Activated CD4-positive, CD25-positive, alpha-beta regulatory T cell treated with anti-CD3 and anti-CD28 coated beads, Interleukin-2, amount 50 U/mL, for 16 hours (primary cell): ENCODE measurements around the gene COL5A3.
"Not testable (repeated sequence)": the region's sequence is repeated elsewhere in the genome, so short reads cannot be mapped to it uniquely, and the experiment has no call there.

ENCODE experiments used
- DNase-seq: peaks from one replicate; pipeline ENCODE4 v3.0.0-alpha.2; 2020; ENCODE audit warnings: low read depth, low spot score

Gene COL5A3

DNA sequence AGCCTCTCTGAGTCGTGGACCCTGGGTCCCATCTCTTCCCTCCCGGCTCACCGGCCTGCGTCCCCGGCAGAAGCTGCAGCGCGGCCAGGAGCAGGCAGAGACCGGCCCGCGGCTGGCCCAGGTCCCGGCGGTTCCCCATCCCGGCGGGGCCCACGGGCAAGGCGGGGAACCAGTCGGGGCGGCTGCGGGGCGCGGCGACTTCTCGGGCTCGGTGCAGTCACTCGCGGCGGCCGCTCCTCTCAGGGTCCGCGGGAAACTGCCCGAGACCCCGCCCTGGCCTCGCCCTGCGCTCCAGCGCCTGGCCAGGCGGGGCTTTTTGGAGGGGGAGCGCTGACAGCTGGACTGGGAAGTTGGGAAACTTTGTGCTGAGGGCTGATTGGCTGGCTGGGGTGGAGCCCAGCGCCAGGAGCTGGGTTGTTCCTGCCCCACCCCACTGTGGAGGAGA, at the start of gene COL5A3:
COL5A3 (minus strand) TSS at position 258 of the 445 bp plus-strand sequence; CDS start at position 139, 119 bp downstream.
- no peak for DNase-seq

DNA sequence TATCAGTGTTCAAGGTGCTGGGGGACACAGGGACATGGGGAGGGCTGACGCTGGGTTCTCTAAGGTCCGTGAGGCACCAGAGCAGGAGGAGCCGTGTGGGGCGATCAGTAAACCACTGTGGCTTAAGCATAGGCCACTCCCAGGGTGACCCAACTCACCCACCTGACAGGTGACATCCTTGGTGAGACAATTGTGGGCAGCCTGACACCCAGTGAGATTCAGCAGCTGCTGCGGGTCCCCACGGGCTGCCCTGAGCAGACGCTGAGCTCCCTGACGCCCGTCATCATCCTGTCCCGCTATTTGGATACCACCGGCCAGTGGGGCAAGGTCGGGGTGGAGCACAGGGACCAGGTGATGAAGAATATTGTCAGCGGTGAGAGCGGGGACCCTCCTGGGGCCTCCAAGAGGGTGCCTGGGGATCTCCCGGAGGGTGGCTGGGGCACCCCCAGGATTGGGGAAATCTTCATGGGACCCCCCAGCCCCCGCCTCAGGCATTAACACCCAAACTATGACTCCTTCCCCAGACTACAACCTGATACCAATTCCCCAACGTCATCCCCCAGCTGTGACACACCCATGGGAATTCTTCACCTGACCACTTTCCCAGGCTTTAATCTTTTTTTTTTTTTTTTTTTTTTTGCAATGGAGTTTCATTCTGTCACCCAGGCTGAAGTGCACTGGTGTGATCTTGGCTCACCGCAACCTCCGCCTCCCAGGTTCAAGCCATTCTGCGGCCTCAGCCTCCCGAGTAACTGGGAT, 42.5 kb upstream of the COL5A3 start:
- DNase-seq, result no peak

DNA sequence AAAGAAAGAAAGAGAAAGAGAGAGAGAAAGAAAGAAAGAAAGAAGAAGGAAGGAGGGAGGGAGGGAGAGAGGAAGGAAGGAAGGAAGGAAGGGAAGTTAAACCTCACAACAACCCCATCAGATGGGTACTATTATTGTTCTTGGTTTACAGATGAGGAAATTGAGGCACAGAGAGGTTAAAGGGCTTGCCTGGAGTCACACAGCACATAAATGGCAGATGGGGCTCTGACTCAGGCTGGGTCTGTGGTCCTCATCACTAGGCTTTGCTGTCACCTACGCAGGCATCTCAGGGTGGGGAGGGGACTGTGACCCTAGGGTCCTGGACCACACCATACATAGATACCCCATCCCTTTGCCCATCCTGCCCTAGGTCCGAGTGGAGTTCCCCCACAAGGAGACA, 39.3 kb upstream of the COL5A3 start:
- no peak for DNase-seq

DNA sequence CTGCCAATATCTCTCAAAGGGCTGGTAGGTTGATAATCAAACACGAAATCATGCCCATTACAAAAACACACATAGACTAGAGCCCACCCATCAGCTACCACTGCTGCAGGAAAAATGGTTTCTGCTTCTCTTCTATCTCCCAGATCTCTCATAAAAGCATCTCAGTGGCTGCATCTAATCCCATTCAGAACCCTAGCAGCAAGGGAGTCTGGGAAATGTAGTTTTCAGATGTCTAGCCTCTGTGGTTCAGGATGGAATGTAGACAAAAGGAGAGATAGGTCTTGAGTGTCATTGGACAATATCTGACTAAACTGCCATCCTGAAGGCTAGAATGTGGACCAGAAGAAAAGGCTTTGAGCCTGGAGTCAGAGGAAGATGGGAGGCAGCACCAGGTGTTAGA, 35.1 kb upstream of the COL5A3 start:
- DNase-seq, result no peak

DNA sequence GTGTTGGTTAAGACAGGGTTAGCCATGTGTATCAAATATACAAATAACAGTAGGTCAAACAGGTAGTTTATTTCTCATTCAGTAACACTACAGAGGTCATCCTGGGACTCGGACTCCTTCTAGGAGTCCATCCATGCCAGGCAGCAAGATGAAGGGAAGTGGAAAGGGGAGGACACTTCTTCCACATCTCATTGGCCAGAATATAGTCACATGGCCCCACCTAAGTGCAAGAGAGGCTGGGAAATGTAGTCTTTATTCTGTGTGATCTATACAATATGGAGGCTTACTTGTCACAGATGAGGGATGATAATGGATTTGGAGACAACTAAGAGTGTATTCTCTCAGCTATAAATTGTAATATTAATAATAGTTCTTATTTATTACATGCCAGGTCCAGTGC, 34.1 kb upstream of the COL5A3 start:
- DNase-seq, result no peak

DNA sequence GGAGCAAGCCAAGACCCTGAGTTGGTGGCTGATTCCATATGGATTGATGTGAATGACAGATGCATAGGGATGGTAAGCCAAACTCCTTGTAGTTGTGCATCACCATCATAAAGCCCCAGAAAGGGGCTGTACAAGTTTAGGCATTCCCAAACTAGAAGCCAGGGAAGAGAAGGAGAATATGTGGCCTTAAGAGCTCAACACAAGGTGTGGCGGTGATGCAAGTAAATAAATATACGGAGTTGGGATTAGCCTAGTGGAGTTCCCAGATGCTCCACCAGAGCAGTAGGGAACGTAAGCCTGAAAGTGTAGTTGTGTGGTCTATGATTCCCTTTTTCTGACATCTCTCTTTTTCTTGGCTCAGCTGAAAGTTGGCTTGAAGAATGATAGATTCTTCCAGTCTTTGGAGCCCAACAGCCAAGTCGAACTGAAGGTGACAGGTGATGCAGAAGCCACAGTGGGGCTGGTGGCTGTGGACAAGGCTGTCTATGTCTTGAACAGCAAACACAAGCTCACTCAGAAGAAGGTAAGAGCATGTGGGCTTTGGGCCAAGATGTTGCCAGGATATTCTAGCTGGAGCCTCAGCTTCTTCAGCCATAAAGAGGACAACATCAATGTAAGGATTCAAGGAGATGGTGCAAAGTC, 33.1 kb upstream of the COL5A3 start:
- no peak for DNase-seq

DNA sequence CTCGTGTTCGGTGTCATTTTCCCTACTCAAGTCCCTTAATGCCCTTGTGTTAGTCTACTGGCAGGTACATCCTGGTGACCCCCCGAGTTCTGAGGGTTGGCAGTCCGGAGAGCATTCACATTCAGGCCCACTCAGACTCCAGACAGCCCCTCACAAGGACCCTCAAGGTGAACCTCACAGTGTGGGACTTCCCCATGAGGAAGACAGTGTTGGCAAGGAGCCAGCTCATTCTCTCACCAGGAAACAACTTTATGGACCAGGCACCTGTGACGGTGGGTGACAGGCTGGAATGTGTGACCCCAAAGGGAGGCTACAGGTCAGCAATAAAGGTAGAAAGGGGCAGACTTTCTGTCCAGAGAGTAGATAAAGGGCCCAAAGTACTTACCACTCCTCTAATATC, 27.5 kb upstream of the COL5A3 start:
- no peak for DNase-seq

DNA sequence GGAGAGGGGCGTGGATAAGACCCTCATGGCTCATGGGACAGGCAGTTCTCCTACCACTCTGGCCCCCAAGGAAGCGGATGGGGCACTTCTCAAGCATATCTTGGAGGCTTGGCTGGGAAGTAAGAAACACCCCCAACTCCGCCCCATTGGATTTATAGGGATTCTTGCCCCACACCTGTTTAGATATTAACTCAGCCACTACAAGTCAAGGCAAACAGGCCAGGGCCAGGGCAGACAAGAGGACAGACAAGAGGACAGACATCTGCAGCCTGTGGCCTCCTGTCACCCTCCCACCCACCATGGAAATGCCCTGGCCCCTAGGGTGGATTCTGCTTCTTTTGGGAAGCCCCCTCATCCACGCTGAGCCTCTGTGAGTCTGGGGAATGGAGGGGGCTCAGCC, 27.1 kb upstream of the COL5A3 start:
- no peak for DNase-seq

DNA sequence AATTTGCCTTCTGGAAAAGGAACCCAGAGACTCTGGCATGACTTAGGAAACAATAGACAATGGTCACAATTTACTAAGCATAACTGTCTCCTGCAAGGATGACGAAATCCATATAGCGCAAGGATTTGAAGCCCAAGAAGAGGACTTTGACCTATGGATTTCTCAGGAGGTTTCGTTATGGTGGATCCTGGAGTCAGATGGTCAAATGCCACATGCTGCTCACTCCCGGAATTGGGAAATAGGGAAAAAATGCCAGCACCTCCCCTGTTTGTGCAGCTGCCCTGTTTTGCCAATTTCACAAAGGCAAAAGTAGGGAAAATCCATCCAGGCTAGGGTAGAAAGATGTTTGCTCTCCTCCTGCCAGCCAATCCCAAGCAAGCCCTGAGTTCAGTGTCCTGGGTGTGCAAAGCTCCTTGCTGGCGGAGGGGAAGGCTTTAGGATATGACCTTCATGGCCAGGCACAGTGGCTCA, 26.3 kb upstream of the COL5A3 start:
- no peak for DNase-seq

DNA sequence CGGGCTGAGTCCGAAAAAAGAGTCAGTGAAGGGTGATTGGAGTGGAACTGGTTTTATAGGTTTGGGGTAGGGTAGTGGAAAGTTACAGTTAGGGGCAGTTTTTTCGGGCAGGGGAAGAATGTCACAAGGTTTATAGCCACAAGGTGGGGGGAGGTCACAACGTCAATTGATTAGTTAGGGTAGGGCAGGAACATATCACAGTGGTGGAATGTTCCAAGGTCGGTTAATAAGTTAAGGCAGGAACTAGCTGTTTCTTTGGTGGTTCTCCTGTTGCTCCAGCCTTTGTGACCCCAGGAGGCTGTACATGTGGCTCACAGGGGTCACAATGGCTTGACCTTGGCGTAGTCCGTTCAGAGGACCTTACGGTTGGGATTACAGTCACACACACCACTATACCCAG, 23.3 kb upstream of the COL5A3 start:
- DNase-seq, result no peak

DNA sequence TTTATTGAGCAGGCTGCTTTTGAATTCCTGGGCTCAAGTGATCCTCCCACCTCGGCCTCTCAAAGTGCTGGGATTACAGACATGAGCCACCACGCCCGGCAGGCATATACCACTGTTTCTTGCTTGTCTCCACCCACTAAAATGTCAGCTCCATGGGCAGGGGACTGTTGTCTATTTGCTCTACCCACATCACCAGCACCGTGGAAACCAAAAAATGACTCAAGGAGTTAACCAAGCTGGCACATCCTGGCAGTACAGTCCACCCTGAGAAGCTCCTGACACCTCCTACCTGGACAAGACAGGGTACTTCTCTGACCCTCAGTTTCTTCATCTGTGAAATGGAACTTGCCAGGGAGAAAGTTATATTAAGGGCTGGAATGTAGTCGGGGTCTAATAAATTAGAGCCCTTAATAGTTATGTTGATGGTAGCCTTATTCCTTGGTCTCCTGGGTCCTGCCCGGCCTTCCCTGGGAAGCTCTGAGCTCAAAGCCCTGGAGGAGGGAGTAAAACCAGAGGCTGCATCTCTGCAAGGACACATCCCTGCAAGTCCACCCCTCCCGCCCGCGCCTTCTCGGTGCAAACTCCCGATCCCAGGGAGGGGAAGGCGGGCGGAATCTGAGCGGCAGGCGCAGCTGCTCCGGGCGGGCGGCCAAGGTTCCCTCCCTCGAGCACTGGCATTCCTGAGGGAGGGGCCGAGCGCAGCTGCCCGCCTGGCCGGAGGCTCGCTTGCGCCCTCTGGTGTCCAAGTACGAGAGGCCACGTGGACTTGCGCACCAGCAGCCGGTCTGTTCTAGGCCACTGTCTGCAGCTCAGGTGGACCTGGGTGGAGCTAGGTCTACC, 17.1 kb upstream of the COL5A3 start:
- peak; percentile 38 for DNase-seq

DNA sequence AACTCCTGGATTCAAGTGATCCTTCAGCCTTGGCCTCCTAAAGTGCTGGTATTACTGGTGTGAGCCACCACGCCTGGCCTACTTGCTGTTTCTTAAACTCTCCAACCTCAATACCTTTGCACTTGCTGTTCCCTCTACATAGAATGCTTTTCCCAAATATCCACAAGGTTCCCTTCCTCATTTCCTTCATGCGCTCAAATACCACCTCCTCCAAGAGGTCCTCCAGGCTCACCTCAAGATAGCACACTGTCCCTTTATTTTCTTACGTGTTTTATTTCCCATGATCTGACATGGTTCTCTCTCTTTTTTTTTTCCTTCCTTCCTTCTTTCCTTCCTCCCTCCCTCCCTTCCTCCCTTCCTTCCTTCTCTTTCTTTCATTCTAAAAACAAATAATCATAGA, 16.4 kb upstream of the COL5A3 start:
- no peak for DNase-seq

DNA sequence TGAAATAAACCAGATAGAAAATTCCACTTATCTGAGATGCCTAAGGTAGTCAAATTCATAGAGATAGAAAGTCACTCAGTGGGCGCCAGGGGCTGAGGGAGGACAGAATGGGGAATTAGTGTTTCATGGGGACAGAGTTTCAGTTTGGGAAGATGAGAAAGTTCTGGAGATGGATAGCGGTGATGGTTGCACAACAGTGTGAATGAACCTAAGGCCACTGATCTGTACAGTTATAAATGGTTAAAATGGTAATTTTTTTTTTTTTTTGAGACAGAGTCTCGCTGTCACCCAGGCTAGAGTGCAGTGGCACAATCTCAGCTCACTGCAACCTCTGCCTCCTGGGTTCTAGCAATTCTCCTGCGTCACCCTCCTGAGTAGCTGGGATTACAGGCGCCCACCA, 12.8 kb upstream of the COL5A3 start:
- DNase-seq, result not testable (repeated sequence)

DNA sequence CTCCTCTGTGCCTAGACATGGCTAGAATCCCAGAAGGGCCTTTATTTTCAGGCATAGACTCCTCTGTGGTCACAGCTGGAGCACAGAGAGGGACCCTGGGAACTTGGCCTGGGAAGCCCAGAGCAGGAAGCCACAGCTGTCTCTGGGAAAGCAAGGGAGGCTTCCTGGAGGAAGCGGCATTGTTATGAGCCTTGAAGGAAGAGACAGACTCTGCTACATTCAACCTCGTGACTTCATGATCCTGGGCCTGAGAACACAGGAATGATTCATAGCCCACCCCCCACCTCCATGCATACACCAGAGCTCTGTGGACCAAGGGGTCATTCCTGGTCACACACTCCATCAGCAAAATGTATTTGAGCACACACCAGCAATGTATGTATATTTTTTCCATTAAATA, 11.6 kb upstream of the COL5A3 start:
- no peak for DNase-seq

DNA sequence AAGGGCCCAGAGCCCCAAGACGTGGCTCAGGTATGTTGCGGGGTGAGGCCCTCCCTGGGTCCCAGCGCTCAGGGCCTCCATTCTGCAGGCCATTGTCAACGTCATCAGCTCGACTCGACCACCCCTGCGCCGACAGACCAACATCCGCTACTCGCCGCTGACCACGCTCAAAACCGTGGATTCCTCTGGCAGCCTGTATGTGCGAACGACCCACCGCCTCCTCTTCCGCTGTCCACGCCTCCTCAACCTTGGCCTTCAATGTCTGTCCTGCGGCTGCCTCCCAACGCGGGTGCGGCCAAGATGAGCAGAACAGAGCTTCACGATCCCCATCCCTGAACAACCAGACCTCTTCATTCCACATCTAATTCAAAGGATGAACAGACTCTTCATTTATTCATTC, 11.1 kb upstream of the COL5A3 start:
- no peak for DNase-seq

DNA sequence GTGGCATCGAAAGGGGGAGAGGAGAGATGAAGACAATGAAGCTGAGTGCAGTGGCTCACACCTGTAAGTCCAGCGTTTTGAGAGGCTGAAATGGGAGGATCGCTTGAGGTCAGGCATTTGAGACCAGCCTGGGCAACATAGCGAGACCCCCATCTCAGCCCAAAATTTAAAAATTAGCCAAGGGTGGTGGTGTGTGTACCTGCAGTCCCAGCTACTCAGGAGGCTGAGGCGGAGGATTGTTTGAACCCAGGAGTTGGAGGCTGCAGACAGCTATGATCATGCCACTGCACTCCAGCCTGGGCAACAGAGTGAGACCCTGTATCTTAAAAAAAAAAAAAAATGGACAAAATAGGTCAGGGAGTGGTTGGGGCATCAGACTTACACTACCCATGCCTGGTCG, 10.5 kb upstream of the COL5A3 start:
- DNase-seq, result no peak

DNA sequence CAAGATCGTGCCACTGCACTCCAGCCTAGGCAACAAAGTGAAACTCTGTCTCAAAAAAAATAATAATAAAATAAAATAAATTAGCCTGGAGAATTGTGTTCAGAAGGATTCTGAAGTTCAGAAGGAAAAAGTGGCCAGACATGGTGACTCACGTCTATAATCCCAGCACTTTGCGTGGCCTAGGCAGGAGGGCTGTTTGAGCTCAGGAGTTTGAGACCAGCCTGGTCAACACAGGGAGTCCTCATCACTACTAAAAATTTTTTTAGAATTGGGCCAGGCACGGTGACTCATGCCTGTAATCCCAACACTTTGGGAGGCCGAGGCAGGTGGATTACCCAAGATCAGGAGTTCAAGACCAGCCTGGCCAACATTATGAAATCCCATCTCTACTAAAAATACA, 8.9 kb upstream of the COL5A3 start:
- no peak for DNase-seq

DNA sequence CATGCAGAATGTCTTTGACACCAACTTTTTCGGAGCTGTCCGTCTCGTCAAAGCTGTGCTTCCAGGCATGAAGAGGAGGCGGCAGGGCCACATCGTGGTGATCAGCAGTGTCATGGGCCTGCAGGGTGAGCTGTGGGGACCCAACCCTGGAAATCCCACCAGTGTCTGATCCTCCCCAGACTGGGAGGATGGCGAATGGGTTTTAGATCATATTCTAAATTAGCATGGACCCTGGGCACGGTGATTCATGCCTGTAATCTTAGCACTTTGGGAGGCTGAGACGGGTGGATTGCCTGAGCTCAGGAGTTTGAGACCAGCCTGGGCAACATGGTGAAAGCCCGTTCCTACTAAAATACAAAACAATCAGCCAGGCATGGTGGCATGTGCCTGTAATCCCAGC, 8.5 kb upstream of the COL5A3 start:
- no peak for DNase-seq

DNA sequence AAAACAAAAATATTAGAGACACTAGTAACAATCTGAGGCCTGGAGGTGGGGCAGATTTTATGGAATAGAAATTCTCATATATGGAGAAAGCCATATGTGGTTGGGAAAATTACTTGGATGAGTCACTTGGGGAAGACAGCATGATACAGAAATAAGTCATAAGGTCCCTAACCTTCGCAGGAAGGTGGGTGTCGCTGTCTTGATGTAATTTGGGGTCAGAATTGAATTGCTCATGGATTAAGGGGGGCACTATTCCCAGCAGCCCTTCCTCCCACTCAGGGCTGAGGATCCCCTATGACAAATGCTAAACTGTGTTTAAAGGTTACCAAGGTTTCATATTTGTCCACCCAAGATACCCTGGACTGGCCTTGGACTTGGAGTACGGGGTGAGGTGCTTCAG, 8.0 kb upstream of the COL5A3 start:
- no peak for DNase-seq

DNA sequence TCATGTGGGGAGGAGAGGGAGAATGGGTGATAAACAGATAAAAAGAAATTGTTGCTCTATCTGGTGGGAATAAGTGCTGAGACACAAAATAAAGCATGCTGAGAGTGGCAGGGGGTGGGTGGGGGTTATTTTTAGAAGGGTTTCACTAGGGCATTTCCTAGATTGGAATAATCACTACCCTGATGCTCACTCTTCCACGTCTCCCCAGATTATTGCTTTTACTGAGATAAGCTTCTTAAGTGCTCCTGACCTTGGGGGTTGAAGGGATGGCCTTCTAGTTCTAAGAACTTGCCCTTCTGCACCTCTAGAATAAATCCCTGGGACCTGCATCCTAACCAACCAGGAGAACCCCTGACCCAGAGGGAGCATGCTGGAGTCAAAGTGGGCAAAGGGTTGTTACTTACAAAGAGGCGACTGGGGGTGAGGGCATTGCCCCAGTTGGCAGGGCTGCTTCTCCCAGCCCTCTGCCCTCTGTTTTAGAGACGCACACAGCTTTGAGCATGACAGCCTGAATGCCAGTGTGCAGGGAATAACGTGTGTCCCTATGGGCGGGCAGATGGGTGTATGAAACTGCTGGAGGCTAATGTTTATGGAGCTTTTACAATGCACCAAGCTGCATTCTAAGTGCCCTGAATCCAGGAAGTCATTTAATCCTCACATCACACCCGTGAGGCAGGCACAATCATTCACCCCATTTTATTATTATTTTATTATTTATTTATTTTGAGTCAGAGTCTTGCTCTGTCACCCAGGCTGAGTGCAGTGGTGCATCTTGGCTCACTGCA, 3.7 kb upstream of the COL5A3 start:
- DNase-seq, result no peak

DNA sequence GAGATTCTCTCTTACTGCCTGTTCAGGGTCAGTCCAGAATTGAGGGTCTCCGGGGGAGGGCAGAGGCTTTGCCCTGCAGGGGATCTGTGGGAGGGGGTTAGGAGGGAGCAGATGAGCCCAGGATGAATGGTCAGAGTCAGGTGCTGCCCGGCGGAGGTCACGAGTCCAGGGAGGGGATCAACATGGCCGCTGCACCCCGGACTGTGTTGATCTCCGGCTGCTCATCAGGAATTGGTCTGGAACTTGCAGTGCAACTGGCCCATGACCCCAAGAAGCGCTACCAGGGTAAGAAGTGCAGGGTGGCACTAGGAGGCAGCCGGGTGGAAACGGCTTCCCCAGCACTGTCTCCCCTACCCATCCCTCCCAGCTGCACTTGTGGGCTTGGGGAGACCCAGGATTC, 3.0 kb upstream of the COL5A3 start, which contains the start of gene RDH8:
RDH8 (plus strand) TSS at position 168 of the 400 bp plus-strand sequence; CDS start at position 183, 15 bp downstream.
- no peak for DNase-seq
